Liver (tissue), 9 donors: ENCODE results near the gene OSBPL9. TPM values are rescaled to one million over a fixed set of nuclear protein-coding genes. Genes with fewer than 3 reads are reported as not detected.

Experiments
- DNase-seq: peaks from one replicate; pipeline ENCODE4 v3.0.0-alpha.2; 2017; ENCODE audit warnings: low spot score
- H3K27ac ChIP-seq, 2 donors: one replicate each; pipeline ENCODE4 v1.7.0; 2013; ENCODE audit warnings: inconsistent platforms in 2 of 2, low read length in 2 of 2, control low read depth in 1 of 2, low read depth in 1 of 2, mild to moderate bottlenecking in 1 of 2
- H3K27me3 ChIP-seq, 4 donors: one replicate each; pipeline versions ENCODE4 v1.6.1 to v1.7.0; 2013; ENCODE audit warnings: low read length in 3 of 4, inconsistent platforms in 1 of 4, mild to moderate bottlenecking in 1 of 4, moderate library complexity in 1 of 4; ENCODE audit not compliant: control insufficient read depth in 4 of 4, insufficient read depth in 4 of 4
- H3K36me3 ChIP-seq, 4 donors: one replicate each; pipeline versions ENCODE4 v1.6.1 to v1.7.0; 2013; ENCODE audit warnings: low read length in 3 of 4, mild to moderate bottlenecking in 3 of 4, low read depth in 1 of 4, moderate library complexity in 1 of 4; ENCODE audit not compliant: control insufficient read depth in 4 of 4, insufficient read depth in 3 of 4
- H3K4me1 ChIP-seq, 4 donors: one replicate each; pipeline versions ENCODE4 v1.6.1 to v1.7.0; 2013; ENCODE audit warnings: low read length in 3 of 4, mild to moderate bottlenecking in 3 of 4, moderate library complexity in 1 of 4; ENCODE audit not compliant: control insufficient read depth in 4 of 4, insufficient read depth in 4 of 4
- H3K4me3 ChIP-seq, 3 donors: one replicate each; pipeline versions ENCODE4 v1.6.1 to v1.7.0; 2013; ENCODE audit warnings: low read length in 3 of 3, control low read depth in 1 of 3, low read depth in 1 of 3, mild to moderate bottlenecking in 1 of 3
- H3K9ac ChIP-seq, 2 donors: one replicate each; pipeline ENCODE4 v1.7.0; 2013; ENCODE audit warnings: low read length in 2 of 2, mild to moderate bottlenecking in 2 of 2, moderate library complexity in 2 of 2, control low read depth in 1 of 2, low read depth in 1 of 2
- H3K9me3 ChIP-seq, 4 donors: one replicate each; pipeline versions ENCODE4 v1.6.1 to v1.7.0; 2013; ENCODE audit warnings: low read length in 3 of 4; ENCODE audit not compliant: control insufficient read depth in 4 of 4
- ATF3 ChIP-seq: IDR thresholded peaks from 2 replicates; pipeline ENCODE4 v1.6.1; 2016; ENCODE audit warnings: antibody characterized with exemption
- CTCF ChIP-seq: fragments of 150-350 bp; IDR thresholded peaks from 2 replicates; pipeline ENCODE4 v1.5.1; 2017; ENCODE audit warnings: improper control_type of control experiment, low read depth, low read length; ENCODE audit not compliant: missing input control
- EGR1 ChIP-seq, 2 donors: IDR thresholded peaks; 2 replicates each; pipeline ENCODE4 v1.6.1; 2016 to 2018; ENCODE audit warnings: antibody characterized with exemption in 2 of 2, low read depth in 2 of 2
- FOXA1 ChIP-seq: IDR thresholded peaks from 2 replicates; pipeline ENCODE4 v1.6.1; 2016; ENCODE audit warnings: antibody characterized with exemption
- FOXA2 ChIP-seq: IDR thresholded peaks from 2 replicates; pipeline ENCODE4 v1.6.1; 2016; ENCODE audit warnings: antibody characterized with exemption
- GABPA ChIP-seq, 2 donors: IDR thresholded peaks in 1 of 2; conservative IDR thresholded peaks in 1 of 2; 2 replicates each; pipeline ENCODE4 v1.6.1; 2016; ENCODE audit warnings: antibody characterized with exemption in 2 of 2, mild to moderate bottlenecking in 1 of 2, moderate library complexity in 1 of 2
- HNF4A ChIP-seq, 2 donors: conservative IDR thresholded peaks; 2 replicates each; pipeline ENCODE4 v1.6.1; 2016; ENCODE audit warnings: antibody characterized with exemption in 2 of 2, mild to moderate bottlenecking in 2 of 2
- HNF4G ChIP-seq: IDR thresholded peaks from 2 replicates; pipeline ENCODE4 v1.6.1; 2016; ENCODE audit warnings: antibody characterized with exemption
- JUND ChIP-seq, 2 donors: IDR thresholded peaks; 2 replicates each; pipeline ENCODE4 v1.6.1; 2016; ENCODE audit warnings: antibody characterized with exemption in 2 of 2
- MAX ChIP-seq: IDR thresholded peaks from 2 replicates; pipeline ENCODE4 v1.6.1; 2016; ENCODE audit warnings: antibody characterized with exemption
- NR2F2 ChIP-seq: IDR thresholded peaks from 2 replicates; pipeline ENCODE4 v1.6.1; 2016; ENCODE audit warnings: antibody characterized with exemption
- RXRA ChIP-seq, 2 donors: IDR thresholded peaks; 2 replicates each; pipeline ENCODE4 v1.6.1; 2017 to 2018; ENCODE audit warnings: antibody characterized with exemption in 2 of 2, mild to moderate bottlenecking in 1 of 2
- SP1 ChIP-seq: IDR thresholded peaks from 2 replicates; pipeline ENCODE4 v1.6.1; 2018; ENCODE audit warnings: antibody characterized with exemption, mild to moderate bottlenecking
- TAF1 ChIP-seq: conservative IDR thresholded peaks from 2 replicates; pipeline ENCODE4 v1.6.1; 2016; ENCODE audit warnings: antibody characterized with exemption, mild to moderate bottlenecking
- YY1 ChIP-seq: IDR thresholded peaks from 2 replicates; pipeline ENCODE4 v1.6.1; 2016; ENCODE audit warnings: antibody characterized with exemption, mild to moderate bottlenecking
- WGBS: extraction: QIAGEN DNeasy Blood & Tissue Kit; methylation state at CpG from one replicate; pipeline ENCODE4 v1.1.7; 2013; 5-methylcytosine and 5-hydroxymethylcytosine counted together
- polyA plus RNA-seq, 2 donors: library from polyadenylated mRNA; stranded (reverse) in 1 of 2; unstranded in 1 of 2; fragments of 200-250 nt in 1 of 2; fragments of >200 nt in 1 of 2; fragmentation: Nextera tagmentation in 1 of 2; extraction: Ambion mirVana in 1 of 2; gene quantifications; one replicate each; pipeline versions ENCODE4 v1.2.1 to v1.2.3, GENCODE V29; 2013 to 2015
- total RNA-seq, 2 donors: library from RNA; depleted of rRNA; stranded (reverse); fragments of >200 nt; gene quantifications; one replicate each; pipeline ENCODE4 v1.2.3, GENCODE V29; 2014
- donor health status: healthy.
- donor health status: healthy.
- donor health status: healthy.
- donor health status: healthy.
- donor health status: healthy.

Gene OSBPL9
- total and polyA plus RNA-seq, 4 donors = 52.1 to 129 (median 60.4) TPM

- H3K4me1 ChIP-seq = peaks cover 7 to 29% (median 18%) of the 10 kb centered on the region in 4 donors
- no peak for TF ChIP-seq MAX
- no peak for TF ChIP-seq NR2F2
- TF ChIP-seq FOXA2 = no peak
- TF ChIP-seq TAF1 = no peak
- TF ChIP-seq FOXA1 = no peak
- no peak for TF ChIP-seq HNF4A (conservative IDR thresholded peaks at IDR 0.05)
- no peak for TF ChIP-seq HNF4G
- no peak for TF ChIP-seq SP1
- no peak for TF ChIP-seq GABPA (IDR thresholded peaks at IDR 0.05 in 1 of 2, conservative IDR thresholded peaks at IDR 0.05 in 1 of 2)
- TF ChIP-seq RXRA (IDR thresholded peaks at IDR 0.05) = no peak
- H3K4me3 ChIP-seq = no peak overlapping the region
Measured at GRCh38 chr1:51615780-51616291, 1.1 kb upstream of the OSBPL9 start.

GRCh38 chr1:51616490-51616889 lies 402 bp upstream of the OSBPL9 start:
- WGBS = 66% methylated on average over 4 of the region's 4 CpGs
- peaks cover 10 to 34% (median 18%) of the 10 kb centered on the region in 4 donors for H3K4me1 ChIP-seq

More at GRCh38 chr1:51615780-51616291, 1.1 kb upstream of the OSBPL9 start:
- WGBS = 85% methylated on average over 10 of the region's 10 CpGs
- Histone ChIP-seq H3K9ac (no peak overlapping the region), H3K27me3 (no peaks in the 10 kb centered on the region), H3K36me3 (no peaks in the 10 kb centered on the region), H3K27ac (no peak overlapping the region), H3K9me3 (no peaks in the 10 kb centered on the region)
- no peak for DNase-seq

GRCh38 chr1:51618715-51619114 lies 1.8 kb downstream of the OSBPL9 start:
- DNase-seq = no peak
- H3K27ac ChIP-seq = peak overlapping the region; percentile 31 to 86
- 27% methylated on average over 1 of the region's 1 CpG for WGBS
- TF ChIP-seq FOXA2 (no peak), SP1 (no peak), ATF3 (no peak), RXRA (IDR thresholded peaks at IDR 0.05) (no peak), NR2F2 (no peak), GABPA (IDR thresholded peaks at IDR 0.05 in 1 of 2, conservative IDR thresholded peaks at IDR 0.05 in 1 of 2) (no peak), JUND (IDR thresholded peaks at IDR 0.05) (no peak), EGR1 (IDR thresholded peaks at IDR 0.05; ENCODE audit: low read depth in 2 of 2) (no peak), CTCF (no peak), YY1 (no peak)
- no peaks in the 10 kb centered on the region for H3K36me3 ChIP-seq
- no peak overlapping the region for H3K9ac ChIP-seq
- H3K4me1 ChIP-seq = peaks cover 13 to 50% (median 29%) of the 10 kb centered on the region in 4 donors
- no peaks in the 10 kb centered on the region for H3K27me3 ChIP-seq
- no peaks in the 10 kb centered on the region for H3K9me3 ChIP-seq
- H3K4me3 ChIP-seq = no peak overlapping the region

More at GRCh38 chr1:51616490-51616889, 402 bp upstream of the OSBPL9 start:
- Histone ChIP-seq H3K9ac (no peak overlapping the region), H3K36me3 (no peaks in the 10 kb centered on the region), H3K4me3 (peak overlapping the region in 1 of 3 donors; percentile 66), H3K27ac (no peak overlapping the region), H3K9me3 (no peaks in the 10 kb centered on the region), H3K27me3 (no peaks in the 10 kb centered on the region)
- TF ChIP-seq EGR1 (IDR thresholded peaks at IDR 0.05; ENCODE audit: low read depth in 2 of 2) = no peak
- no peak for TF ChIP-seq FOXA1
- no peak for TF ChIP-seq FOXA2
- no peak for TF ChIP-seq JUND (IDR thresholded peaks at IDR 0.05)
- DNase-seq = no peak
